HEK293T (cell line): ENCODE measurements around the gene SLC25A42.

ENCODE experiments used
- FOXA1 ChIP-seq: fragments of 450-650 bp; IDR thresholded peaks from 2 replicates; pipeline ENCODE4 v1.6.1; 2016; ENCODE audit warnings: mild to moderate bottlenecking
- SUZ12 ChIP-seq: fragments of 450-650 bp; IDR thresholded peaks from 2 replicates; pipeline ENCODE4 v1.6.1; 2016; ENCODE audit warnings: mild to moderate bottlenecking

GRCh38 chr19:19133985-19134384 lies 70.2 kb downstream of the SLC25A42 start:
- TF ChIP-seq SUZ12 (no peak), FOXA1 (no peak)
